Gastrocnemius medialis (tissue), 4 donors: ENCODE measurements around the gene RRP8.

ENCODE experiments used
- CTCF ChIP-seq, 5 experiments: fragments of 450-650 bp in 3 of 5; fragments of 200-600 bp in 2 of 5; sonication (generic) in 2 of 5; IDR thresholded peaks in 4 of 5; conservative IDR thresholded peaks in 1 of 5; 1 replicate in 4 of 5; 2 replicates in 1 of 5; pipeline ENCODE4 v1.5.1; 2016 to 2019; ENCODE audit warnings: antibody characterized with exemption in 5 of 5, mild to moderate bottlenecking in 3 of 5, moderate library complexity in 3 of 5
- POLR2A ChIP-seq, 2 donors: fragments of 450-650 bp; IDR thresholded peaks; one replicate each; pipeline ENCODE4 v1.6.1; 2017; ENCODE audit warnings: antibody characterized with exemption in 2 of 2, mild to moderate bottlenecking in 2 of 2, moderate library complexity in 2 of 2

DNA sequence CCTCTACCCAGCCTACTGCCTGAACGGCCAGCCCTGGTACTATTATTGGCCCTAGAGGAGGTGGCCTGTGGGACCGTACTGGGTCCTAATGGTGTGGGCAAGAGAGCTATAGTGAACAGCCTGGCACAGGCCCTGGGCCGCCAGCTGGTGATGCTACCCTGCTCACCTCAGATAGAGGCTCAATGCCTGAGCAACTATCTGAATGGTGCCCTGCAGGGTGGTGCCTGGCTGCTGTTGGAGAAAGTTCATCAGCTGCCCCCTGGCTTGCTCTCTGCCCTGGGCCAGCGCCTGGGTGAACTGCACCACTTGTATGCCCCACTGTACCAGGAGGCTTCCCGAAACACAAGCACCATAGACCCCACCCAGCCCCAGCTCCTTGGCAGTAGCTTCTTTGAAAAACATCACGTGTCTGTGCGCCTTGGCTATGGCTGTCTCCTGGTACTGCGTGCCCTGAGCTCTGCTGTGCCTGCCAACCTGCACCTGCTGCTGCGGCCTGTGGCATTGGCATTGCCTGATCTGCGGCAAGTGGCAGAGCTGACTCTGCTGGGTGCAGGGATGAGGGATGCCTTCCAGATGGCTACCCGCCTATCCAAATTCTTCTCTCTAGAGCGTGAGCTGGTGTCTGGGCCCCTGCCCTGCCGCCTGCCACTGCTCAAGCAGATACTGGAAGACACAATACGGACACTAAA lies 57.4 kb downstream of the RRP8 start:
- TF ChIP-seq CTCF (IDR thresholded peaks at IDR 0.05 in 4 of 5, conservative IDR thresholded peaks at IDR 0.05 in 1 of 5) (no peak), POLR2A (IDR thresholded peaks at IDR 0.05) (no peak)
